HG03139 (cell line): ENCODE data around the gene H6PD.

Experiments used
- ATAC-seq: cut with Tn5 transposase; IDR thresholded peaks from one replicate; pipeline ENCODE4 v1.9.1; 2021; ENCODE audit not compliant: unreplicated experiment

H6PD gene

DNA sequence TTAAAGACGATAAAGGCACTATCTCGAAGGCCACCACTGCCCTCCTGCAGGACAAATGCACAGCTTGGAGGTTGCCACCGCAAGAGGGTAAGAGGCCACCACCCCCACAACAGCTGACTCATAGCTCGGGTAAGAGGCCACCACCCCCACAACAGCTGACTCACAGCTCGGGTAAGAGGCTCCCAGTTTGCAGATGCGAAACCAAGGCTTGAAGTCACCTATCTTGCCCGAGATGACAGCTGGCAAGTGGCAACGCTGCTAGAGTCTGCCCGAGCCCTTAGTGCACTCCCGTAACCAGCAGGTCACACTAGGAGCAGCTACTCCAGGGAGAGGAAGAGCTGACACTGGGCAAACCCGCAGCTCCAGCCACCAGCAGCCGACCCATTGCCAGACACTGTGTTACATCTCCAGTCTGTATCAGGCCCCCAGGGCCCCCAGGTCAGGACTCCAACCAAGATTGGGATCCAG lies 41.0 kb downstream of the H6PD start:
- no peak for ATAC-seq

- ATAC-seq = no peak
Measured at GRCh38 chr1:9278116-9278515, 43.5 kb downstream of the H6PD start.

GRCh38 chr1:9278585-9279153 lies 44.1 kb downstream of the H6PD start:
- ATAC-seq = no peak

DNA sequence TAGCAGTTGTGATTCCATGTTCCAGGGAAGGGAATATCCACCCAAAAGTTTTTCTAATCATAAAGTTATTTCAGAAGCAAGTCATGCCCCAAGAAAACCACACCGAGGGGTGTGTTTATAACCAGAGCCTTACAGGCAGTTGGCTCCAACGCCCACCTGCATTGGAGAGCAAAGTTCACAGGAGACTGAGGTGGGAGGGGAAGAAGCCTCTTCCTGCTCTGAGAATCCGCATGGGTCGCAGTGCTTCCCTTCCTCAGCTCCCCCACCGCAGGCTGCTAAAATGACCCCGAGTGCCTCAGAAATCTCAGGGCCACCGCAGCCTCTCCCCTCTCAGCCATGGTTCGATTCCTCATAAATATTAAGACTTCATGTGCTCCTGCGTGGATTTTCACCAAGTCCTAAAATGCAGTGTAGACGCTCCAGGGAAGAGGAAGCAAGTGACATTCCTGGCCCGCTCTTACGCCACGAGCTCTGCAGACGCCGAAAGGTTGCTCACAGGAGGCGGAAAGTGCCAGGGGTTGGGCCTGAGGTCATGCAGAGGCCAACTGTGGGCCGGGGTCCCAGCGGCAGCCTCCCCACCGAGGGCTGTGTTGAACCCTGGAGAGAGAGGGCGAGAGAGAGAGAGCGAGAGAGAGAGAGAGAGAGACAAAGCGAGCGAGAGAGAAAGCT lies 44.7 kb downstream of the H6PD start:
- no peak for ATAC-seq

DNA sequence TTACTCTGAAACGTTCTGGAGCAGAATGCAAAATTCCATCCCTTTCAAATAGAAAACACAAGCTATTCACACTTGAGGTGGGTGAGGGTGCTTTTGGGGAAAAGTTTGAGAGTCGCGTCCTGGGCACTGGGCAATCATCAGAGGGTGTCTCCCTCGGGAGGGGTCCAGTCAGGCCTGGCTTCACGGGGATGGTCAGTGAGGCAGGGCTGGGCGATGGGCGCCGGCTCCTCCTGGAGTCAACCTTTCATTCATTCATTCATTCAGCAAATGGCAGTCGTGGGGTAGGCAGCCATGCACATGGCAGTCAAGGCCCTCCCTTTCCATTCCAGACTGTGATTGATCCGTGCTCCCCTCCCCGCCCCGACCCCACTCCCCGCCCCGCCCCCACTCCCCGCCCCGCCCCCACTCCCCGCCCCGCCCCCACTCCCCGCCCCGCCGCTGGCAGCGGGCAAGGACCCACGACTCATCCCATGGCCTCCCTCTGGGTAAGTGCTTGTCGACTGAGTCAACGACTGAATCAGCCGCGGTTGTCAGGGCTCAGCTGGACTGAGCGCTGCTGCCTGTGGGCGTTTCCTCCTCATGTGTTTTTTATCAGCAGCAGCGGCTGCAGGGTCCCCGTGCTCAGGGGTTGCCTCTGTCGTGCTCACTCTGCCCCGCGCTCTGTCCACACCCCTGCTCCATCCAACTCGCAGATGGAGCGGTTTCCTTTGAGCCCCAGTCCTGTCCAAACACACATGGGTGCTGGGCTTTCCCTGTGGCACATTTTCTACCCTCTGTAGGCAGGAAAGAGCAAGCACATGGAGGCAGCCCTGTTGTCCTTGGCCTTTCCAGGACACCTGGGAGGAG lies 45.7 kb downstream of the H6PD start:
- ATAC-seq = no peak

DNA sequence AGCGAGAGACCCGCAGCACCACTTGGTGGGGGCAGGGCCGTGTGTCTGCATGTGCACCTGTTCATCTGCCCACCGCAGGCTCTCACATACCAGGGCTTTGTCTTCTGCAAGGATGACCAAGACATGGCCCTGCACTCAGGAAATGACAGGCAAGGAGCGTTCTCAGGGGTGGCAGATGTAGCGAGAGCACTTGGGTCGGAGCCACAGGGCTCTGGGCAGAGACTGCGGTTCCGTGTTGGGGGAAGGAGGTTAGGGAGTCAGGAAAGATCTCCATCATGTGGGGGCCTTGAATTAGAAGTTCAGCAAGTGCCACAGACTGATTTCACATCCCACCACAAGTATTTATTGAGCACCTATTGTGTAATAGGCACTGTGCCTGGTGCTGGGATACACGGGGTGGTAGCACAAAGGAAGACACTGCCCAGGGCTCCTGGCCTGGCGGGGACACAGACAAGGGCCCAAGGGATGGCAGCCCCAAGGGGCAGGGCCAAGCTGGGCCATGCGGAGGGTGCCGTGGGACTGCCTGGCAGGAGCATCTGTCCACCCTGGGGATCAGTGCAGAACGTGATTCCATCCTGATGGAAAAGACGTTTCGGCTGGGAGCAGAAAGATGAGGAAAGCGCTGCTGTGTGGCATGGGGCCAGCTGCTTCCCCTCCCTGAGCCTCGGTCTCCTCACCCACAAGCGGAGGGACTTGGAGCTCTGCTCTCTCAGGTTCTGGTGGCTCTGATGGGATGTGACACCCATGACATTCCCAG lies 46.7 kb downstream of the H6PD start:
- ATAC-seq = no peak

DNA sequence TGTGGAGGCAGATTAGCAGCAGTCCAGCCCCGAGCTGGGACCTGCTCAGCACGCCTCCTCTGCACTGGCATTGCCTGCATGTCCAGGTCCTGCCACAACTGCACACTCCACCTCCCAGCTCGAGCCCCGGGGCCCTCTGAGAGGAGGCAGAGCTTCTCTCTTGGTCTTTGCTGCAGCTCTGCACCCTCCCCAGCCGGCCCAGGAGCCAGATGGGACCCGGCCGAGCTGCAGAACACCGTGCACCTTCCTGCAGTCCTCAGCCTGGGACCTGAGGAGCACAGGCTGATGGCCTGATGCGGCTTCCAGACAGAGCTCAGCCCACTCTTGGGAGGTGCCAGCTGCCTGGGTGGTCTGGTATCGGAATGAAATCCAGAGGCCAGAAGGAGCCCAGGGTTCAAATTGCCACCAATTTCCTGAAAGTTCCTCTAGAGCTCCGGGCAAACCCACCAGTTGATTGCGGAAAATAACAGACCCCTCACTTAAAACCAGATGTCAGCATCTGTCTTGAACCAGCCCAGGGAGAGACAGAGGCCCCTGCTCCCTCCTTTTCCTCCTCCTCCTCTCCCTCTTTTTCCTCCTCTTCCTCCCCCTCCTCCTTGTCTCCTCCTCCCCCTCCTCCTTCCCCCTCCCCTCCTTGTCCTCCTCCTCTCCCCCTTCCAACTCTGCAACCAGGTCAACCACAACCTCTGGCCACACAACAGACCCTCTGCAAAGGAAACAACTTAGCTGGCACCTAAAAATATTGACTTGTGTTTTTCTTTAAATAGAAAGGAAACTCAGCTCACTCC lies 47.5 kb downstream of the H6PD start:
- no peak for ATAC-seq

DNA sequence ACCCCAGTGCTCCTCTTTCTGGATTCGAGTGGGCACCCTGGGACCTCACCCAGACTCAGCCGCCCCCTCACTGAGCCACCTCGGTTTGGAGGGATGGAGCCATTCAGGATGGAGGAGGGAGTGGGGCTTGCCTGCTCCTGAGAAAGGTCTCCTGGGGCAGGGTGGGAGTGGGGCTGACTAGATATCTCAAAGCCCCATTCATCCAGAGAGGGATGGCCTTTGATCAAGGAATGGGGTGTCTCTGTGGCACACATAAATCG lies 48.1 kb downstream of the H6PD start:
- no peak for ATAC-seq

DNA sequence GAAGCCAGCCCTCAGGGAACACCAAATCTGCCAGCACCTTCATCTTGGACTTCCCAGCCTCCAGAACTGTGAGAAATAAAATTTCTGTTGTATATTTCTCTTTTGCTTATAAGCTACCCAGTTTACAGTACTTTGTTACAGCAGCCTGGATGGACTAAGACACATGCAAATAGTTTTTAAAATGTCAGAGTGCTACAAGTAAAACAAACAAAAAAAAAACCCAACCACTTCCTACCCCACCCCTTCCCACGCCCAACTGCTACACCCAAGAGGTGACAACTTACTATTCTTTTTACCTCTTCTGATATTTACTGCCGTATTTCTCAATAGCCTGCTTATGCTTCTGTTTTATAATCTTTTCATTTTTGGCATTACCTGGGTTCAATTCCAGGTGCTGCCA lies 49.5 kb downstream of the H6PD start:
- ATAC-seq = no peak

DNA sequence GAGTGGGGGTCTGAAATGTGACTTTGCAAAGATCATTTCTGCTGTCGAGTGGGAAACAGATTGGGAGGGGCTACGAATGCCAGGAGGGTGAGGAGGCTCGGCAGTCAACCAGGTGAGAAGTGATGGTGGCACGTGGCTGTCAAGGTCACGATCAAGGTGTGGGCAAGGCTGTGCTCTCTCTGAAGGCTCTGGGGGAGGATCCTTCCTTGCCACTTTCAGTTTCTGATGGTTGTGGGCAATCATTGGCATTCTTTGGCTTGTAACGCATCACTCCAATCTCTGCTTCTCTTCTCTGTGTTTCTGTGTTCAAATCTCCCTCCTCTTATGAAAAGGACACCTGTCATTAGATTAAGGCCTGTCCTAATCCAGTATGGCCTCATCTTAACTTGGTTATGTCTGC lies 52.0 kb downstream of the H6PD start:
- no peak for ATAC-seq

- no peak for ATAC-seq
Measured at GRCh38 chr1:9289090-9289534, 54.5 kb downstream of the H6PD start.

GRCh38 chr1:9289711-9290485 lies 55.3 kb downstream of the H6PD start:
- no peak for ATAC-seq

GRCh38 chr1:9291914-9292360 lies 57.4 kb downstream of the H6PD start:
- ATAC-seq = no peak

DNA sequence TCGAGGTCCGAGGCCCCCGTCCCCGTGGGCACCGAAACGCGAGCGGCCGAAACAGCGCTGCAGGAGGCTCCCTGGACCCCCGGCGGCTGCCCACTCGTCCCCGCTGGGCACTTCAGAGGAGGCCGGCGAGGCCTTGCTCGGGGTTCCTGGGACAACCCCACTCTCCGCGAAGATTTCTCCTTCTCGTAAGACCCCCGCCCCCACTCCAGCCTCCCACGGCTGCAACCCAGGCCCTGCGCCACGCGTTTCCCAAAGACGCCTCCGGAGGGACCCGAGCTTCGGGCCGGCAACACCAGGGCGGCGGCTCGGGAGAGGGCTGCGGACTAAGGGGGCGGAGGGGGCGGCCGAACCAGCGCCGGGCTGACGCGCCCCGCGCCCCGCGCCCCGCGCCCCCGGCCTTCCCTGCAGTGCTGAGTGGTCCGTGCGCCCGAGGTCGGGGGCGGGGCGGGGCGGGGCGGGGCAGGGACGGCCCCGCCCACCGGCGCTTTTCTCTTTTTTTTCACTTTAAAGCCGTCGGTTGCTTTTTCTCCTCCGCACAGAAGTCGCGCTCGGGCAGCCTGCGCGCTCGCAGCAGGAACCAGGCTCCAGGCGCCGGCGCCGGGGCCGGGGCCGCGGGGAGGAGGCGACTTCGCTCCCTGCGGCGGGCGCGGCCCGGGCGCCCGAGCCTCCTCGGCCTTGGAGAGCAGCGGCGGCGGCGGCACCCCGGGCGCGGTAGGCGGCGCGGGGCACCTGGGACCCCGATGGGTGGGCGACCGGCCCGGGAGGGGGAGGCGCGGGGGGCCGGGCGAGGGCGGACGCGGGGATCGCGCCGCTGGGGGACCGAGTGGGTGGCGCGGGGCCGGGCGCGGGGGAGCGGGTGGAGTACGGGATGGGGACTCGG lies 58.0 kb downstream of the H6PD start, which contains the start of gene SPSB1:
TSS of gene SPSB1 (plus strand) at position 534 of the 880 bp plus-strand sequence. CDS start 62,998 bp downstream, outside the sequence.
- ATAC-seq = no peak

- no peak for ATAC-seq
Measured at GRCh38 chr1:9293241-9293532, 58.6 kb downstream of the H6PD start.

GRCh38 chr1:9293533-9294404 lies 59.2 kb downstream of the H6PD start:
- no peak for ATAC-seq

- no peak for ATAC-seq
Measured at GRCh38 chr1:9294405-9294773, 59.8 kb downstream of the H6PD start.
